Parathyroid adenoma (tissue), 2 donors: ENCODE data around the gene FRMD4A.
A peak's percentile ranks its signal among the peaks of the same experiment; 100 is the strongest.

Source experiments
- H2AFZ ChIP-seq: fragments of 300-600 bp; sonication (generic); one replicate; pipeline ENCODE4 v1.7.0; 2017; ENCODE audit warnings: antibody characterized with exemption, mild to moderate bottlenecking
- H3K27ac ChIP-seq: fragments of 300-600 bp; sonication (generic); one replicate; pipeline ENCODE4 v1.7.0; 2017
- H3K27me3 ChIP-seq: fragments of 300-600 bp; sonication (generic); one replicate; pipeline ENCODE4 v1.7.0; 2017; ENCODE audit warnings: low read length; ENCODE audit not compliant: control insufficient read depth, insufficient read depth
- H3K36me3 ChIP-seq: fragments of 300-600 bp; sonication (generic); one replicate; pipeline ENCODE4 v1.7.0; 2017; ENCODE audit warnings: low read length; ENCODE audit not compliant: control insufficient read depth, insufficient read depth
- H3K4me1 ChIP-seq: fragments of 300-600 bp; sonication (generic); one replicate; pipeline ENCODE4 v1.7.0; 2017; ENCODE audit warnings: control low read depth
- H3K4me2 ChIP-seq: fragments of 300-600 bp; sonication (generic); one replicate; pipeline ENCODE4 v1.7.0; 2017; ENCODE audit warnings: low read length
- H3K4me3 ChIP-seq: fragments of 300-600 bp; sonication (generic); one replicate; pipeline ENCODE4 v1.7.0; 2017; ENCODE audit warnings: low read depth, low read length
- H3K79me2 ChIP-seq: fragments of 300-600 bp; sonication (generic); one replicate; pipeline ENCODE4 v1.7.0; 2017; ENCODE audit warnings: control low read depth
- H3K9ac ChIP-seq: fragments of 300-600 bp; sonication (generic); one replicate; pipeline ENCODE4 v1.7.0; 2017; ENCODE audit warnings: mild to moderate bottlenecking
- H3K9me3 ChIP-seq: fragments of 300-600 bp; sonication (generic); one replicate; pipeline ENCODE4 v1.7.0; 2017; ENCODE audit warnings: low read length; ENCODE audit not compliant: control insufficient read depth
- TF ChIP-seq, protein P1 (sequence below): fragments of 300-600 bp; sonication (generic); IDR thresholded peaks from one replicate; pipeline ENCODE4 v1.7.0; 2017; ENCODE audit warnings: antibody characterized with exemption, mild to moderate bottlenecking
- donor health status: primary hyperparathyroidism.

The FRMD4A gene

DNA sequence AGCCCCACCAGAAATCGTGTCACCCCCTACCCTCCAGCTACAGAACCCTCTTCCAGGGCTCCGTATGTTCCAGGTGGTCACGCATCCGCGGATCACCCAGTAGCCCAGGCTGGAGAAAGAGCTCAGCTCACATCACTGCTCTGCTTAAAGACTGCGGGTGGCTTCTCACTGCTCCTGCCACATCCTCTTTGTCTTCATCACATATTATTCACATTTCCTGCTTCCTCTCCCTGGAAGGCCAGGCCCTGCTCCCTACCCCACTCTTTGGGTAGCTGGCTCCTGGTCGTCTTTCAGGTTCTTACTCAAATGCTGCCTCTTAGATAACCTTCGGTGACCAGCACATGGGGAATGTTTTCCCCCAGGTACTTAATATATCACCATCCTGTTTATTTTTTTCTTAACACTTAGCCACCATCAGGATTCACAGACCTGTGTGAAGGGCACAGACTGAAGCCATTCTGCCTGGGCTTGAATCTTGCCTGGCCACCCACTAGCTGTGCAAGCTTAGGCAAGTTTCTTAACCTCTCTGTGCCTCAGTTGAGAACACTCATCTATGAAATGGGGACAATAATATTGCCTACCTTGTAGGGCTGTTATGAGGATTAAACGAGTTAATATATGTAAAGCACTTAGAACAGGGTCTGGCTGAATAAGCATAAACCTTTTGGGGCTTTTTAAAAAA is 436.2 kb downstream of the FRMD4A start:
- H2AFZ ChIP-seq: no peak overlapping the region
- H3K4me3 ChIP-seq: no peak overlapping the region
- TF ChIP-seq, protein P1, sequence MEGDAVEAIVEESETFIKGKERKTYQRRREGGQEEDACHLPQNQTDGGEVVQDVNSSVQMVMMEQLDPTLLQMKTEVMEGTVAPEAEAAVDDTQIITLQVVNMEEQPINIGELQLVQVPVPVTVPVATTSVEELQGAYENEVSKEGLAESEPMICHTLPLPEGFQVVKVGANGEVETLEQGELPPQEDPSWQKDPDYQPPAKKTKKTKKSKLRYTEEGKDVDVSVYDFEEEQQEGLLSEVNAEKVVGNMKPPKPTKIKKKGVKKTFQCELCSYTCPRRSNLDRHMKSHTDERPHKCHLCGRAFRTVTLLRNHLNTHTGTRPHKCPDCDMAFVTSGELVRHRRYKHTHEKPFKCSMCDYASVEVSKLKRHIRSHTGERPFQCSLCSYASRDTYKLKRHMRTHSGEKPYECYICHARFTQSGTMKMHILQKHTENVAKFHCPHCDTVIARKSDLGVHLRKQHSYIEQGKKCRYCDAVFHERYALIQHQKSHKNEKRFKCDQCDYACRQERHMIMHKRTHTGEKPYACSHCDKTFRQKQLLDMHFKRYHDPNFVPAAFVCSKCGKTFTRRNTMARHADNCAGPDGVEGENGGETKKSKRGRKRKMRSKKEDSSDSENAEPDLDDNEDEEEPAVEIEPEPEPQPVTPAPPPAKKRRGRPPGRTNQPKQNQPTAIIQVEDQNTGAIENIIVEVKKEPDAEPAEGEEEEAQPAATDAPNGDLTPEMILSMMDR: no peak
- no peaks in the 10 kb centered on the region for H3K36me3 ChIP-seq
- H3K27me3 ChIP-seq: no peaks in the 10 kb centered on the region
- no peak overlapping the region for H3K27ac ChIP-seq
- H3K4me2 ChIP-seq: no peak overlapping the region
- no peaks in the 10 kb centered on the region for H3K9me3 ChIP-seq
- H3K79me2 ChIP-seq: no peaks in the 10 kb centered on the region
- H3K4me1 ChIP-seq: no peaks in the 10 kb centered on the region
- no peak overlapping the region for H3K9ac ChIP-seq

- Histone ChIP-seq H3K9ac (no peak overlapping the region), H2AFZ (no peak overlapping the region), H3K4me2 (no peak overlapping the region), H3K4me1 (no peaks in the 10 kb centered on the region), H3K27me3 (no peaks in the 10 kb centered on the region), H3K79me2 (no peaks in the 10 kb centered on the region), H3K36me3 (no peaks in the 10 kb centered on the region), H3K9me3 (no peaks in the 10 kb centered on the region), H3K4me3 (no peak overlapping the region), H3K27ac (no peak overlapping the region)
- TF ChIP-seq, protein P1: no peak
Measured at GRCh38 chr10:13893926-13894325, 436.8 kb downstream of the FRMD4A start.

DNA sequence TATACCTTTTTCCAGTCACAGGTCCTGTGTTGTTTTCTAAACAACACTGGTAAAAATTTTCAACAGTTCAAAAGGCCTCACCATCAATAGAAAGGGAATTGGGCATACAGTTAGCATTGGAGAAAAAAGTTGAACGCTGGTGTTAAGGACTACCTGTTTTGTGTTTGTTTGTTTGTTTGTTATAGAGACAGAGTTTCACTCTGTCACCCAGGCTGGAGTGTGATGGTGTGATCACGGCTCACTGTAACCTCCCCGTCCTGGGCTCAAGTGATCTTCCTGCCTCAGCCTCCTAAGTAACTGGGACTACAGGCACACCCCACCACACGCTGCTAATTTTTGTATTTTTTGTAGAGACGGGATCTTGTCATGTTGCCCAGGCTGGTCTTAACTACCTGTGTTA is 437.9 kb downstream of the FRMD4A start:
- Histone ChIP-seq H3K4me1 (no peaks in the 10 kb centered on the region), H3K27ac (no peak overlapping the region), H3K9ac (no peak overlapping the region), H3K27me3 (no peaks in the 10 kb centered on the region), H3K79me2 (no peaks in the 10 kb centered on the region), H3K36me3 (no peaks in the 10 kb centered on the region), H2AFZ (no peak overlapping the region), H3K4me3 (no peak overlapping the region), H3K9me3 (no peaks in the 10 kb centered on the region), H3K4me2 (no peak overlapping the region)
- TF ChIP-seq, protein P1: no peak

GRCh38 chr10:13892001-13892491 is 438.7 kb downstream of the FRMD4A start:
- Histone ChIP-seq H3K4me1 (no peaks in the 10 kb centered on the region), H3K27me3 (no peaks in the 10 kb centered on the region), H3K36me3 (no peaks in the 10 kb centered on the region), H3K4me2 (peak overlapping the region; percentile 38), H3K4me3 (peak overlapping the region; percentile 11), H3K9ac (no peak overlapping the region), H2AFZ (no peak overlapping the region), H3K9me3 (no peaks in the 10 kb centered on the region), H3K79me2 (no peaks in the 10 kb centered on the region), H3K27ac (no peak overlapping the region)
- TF ChIP-seq, protein P1: no peak
